Small intestine (tissue), 7 donors: ENCODE data around the gene KIRREL3. TPM values are rescaled to one million over a fixed set of nuclear protein-coding genes. Genes with fewer than 3 reads are reported as not detected.

Experiments
- DNase-seq, 2 donors: peaks; one replicate each; pipeline versions ENCODE4 v3.0.0 to v3.0.0-alpha.2; 2013
- FAIRE-seq: peaks from 2 replicates; lab custom pipeline; 2012; peaks lifted over from hg19 to GRCh38; lab: Jason Lieb, UNC
- H3K27ac ChIP-seq, 3 donors: one replicate each; pipeline ENCODE4 v1.5.1; 2013; ENCODE audit warnings: low read length in 2 of 3, mild to moderate bottlenecking in 2 of 3, control low read depth in 1 of 3, inconsistent platforms in 1 of 3, low read depth in 1 of 3, moderate library complexity in 1 of 3
- H3K27me3 ChIP-seq, 3 donors: one replicate each; pipeline ENCODE4 v1.6.1; 2013; ENCODE audit warnings: low read length in 3 of 3, inconsistent platforms in 1 of 3; ENCODE audit not compliant: control insufficient read depth in 3 of 3, insufficient read depth in 3 of 3
- H3K36me3 ChIP-seq, 3 donors: one replicate each; pipeline ENCODE4 v1.6.1; 2013; ENCODE audit warnings: low read length in 3 of 3, inconsistent platforms in 1 of 3, low read depth in 1 of 3, mild to moderate bottlenecking in 1 of 3, moderate library complexity in 1 of 3; ENCODE audit not compliant: control insufficient read depth in 3 of 3, insufficient read depth in 2 of 3
- H3K4me1 ChIP-seq, 3 donors: one replicate each; pipeline ENCODE4 v1.6.1; 2013; ENCODE audit warnings: low read length in 2 of 3, inconsistent platforms in 1 of 3, low read depth in 1 of 3, mild to moderate bottlenecking in 1 of 3, moderate library complexity in 1 of 3; ENCODE audit not compliant: control insufficient read depth in 3 of 3, insufficient read depth in 2 of 3
- H3K4me3 ChIP-seq, 3 donors: one replicate each; pipeline ENCODE4 v1.5.1; 2013; ENCODE audit warnings: low read length in 3 of 3, control low read depth in 1 of 3, inconsistent platforms in 1 of 3, low read depth in 1 of 3, mild to moderate bottlenecking in 1 of 3, moderate library complexity in 1 of 3
- H3K9me3 ChIP-seq, 2 donors: one replicate each; pipeline ENCODE4 v1.6.1; 2013; ENCODE audit warnings: low read depth in 1 of 2, low read length in 1 of 2; ENCODE audit not compliant: control insufficient read depth in 2 of 2, insufficient read depth in 1 of 2
- WGBS, 3 donors: extraction: QIAGEN DNeasy Blood & Tissue Kit; methylation state at CpG; one replicate each; pipeline ENCODE4 v1.1.7; 2013; 5-methylcytosine and 5-hydroxymethylcytosine counted together
- polyA plus RNA-seq, 4 donors: library from polyadenylated mRNA; stranded (reverse) in 3 of 4; unstranded in 1 of 4; fragments of 200-250 nt in 3 of 4; fragments of 120-200 nt in 1 of 4; gene quantifications; one replicate each; pipeline versions ENCODE4 v1.2.1 to v1.2.3, GENCODE V29; 2013
- donor health status: healthy with polysubstance abuse.
- donor health status: control.
- donor health status: control.
- donor health status: Bipolar disorder and iron deficiency.
- donor health status: healthy.

Gene KIRREL3
- polyA plus RNA-seq, 4 donors, result 0.18 to 0.61 TPM; not detected in 2

- FAIRE-seq, result no peak
- Histone ChIP-seq H3K27me3 (peaks cover 0 to 28% (median 0%) of the 10 kb centered on the region in 3 donors), H3K27ac (no peak overlapping the region), H3K9me3 (no peaks in the 10 kb centered on the region), H3K36me3 (no peaks in the 10 kb centered on the region), H3K4me1 (peaks cover 0 to 3% (median 0%) of the 10 kb centered on the region in 3 donors), H3K4me3 (no peak overlapping the region)
- DNase-seq, result no peak
- 51 to 64% (median 61%) methylated on average over 14 of the region's 14 CpGs for WGBS, 3 donors
These were observed 522.9 kb downstream of the KIRREL3 start for GRCh38 chr11:126477535-126478305.

DNA sequence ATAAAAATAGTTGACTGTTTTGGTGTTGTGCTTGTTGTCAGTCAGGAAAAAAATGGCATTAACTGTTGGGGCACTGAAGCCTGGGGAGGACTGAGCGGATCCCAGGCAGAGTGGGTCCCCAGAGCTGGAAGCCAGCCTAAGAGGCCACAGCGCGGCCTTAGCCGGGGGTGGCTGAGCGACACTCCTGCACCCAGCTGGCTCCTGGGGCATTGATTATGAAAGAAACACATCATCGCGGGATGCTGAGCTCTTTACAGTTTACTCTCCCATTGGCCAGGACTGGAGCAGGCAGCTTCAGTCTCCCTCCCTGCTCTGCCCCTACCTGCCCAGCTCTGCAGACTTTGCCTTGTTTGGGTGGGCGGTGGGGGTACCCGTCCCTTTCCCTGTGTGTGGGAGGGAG is 523.6 kb downstream of the KIRREL3 start:
- WGBS, 3 donors, result 53 to 73% (median 68%) methylated on average over 9 of the region's 9 CpGs

DNA sequence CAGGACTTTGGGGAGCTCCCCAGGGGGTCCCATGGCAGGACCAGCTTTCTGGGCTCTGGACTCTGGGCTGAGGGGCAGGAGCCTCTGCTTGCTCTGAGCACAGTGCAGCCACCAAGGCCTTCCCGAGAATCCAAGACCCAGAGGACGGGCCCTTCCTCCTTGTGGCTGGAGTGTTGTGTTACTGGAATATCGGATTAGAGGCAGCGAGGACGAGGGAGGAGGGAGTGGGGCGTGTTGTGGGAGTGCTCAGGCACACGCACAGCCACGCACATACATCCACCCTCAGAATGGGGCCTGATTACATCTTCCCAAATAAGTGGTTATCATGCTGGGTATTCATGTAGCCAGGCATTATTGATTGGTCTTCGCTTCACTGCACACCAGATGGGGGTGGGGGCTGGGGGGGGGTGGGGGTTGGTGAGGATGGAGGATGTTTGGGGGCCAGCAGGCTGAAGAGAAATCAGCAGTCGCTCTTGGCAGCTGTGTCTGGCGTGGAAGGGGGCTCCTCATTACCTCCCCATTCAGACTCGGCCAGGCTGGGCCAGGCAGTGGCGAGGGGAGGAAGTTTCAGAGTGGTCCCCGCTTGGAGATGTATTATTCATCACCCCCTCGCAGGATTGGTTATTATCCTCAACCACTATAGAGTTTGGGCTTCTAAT is 524.2 kb downstream of the KIRREL3 start:
- H3K9me3 ChIP-seq, result no peaks in the 10 kb centered on the region
- H3K4me1 ChIP-seq, result peaks cover 0 to 3% (median 0%) of the 10 kb centered on the region in 3 donors
- H3K36me3 ChIP-seq, result no peaks in the 10 kb centered on the region
- H3K27ac ChIP-seq, result no peak overlapping the region
- no peak for DNase-seq
- WGBS, 3 donors, result 51 to 71% (median 63%) methylated on average over 14 to 15 of the region's 15 CpGs
- FAIRE-seq, result no peak
- peaks cover 0 to 25% (median 0%) of the 10 kb centered on the region in 3 donors for H3K27me3 ChIP-seq
- no peak overlapping the region for H3K4me3 ChIP-seq

More for the DNA sequence above, 523.6 kb downstream of the KIRREL3 start:
- Histone ChIP-seq H3K4me3 (no peak overlapping the region), H3K9me3 (no peaks in the 10 kb centered on the region), H3K36me3 (no peaks in the 10 kb centered on the region), H3K4me1 (peaks cover 0 to 3% (median 0%) of the 10 kb centered on the region in 3 donors), H3K27me3 (peaks cover 0 to 25% (median 0%) of the 10 kb centered on the region in 3 donors), H3K27ac (no peak overlapping the region)
- FAIRE-seq (no peak), DNase-seq (no peak)

GRCh38 chr11:126475014-126475991 is 525.3 kb downstream of the KIRREL3 start:
- WGBS, 3 donors, result 63 to 70% (median 68%) methylated on average over 24 to 26 of the region's 26 CpGs
- peaks cover 0 to 25% (median 0%) of the 10 kb centered on the region in 3 donors for H3K27me3 ChIP-seq
- no peaks in the 10 kb centered on the region for H3K36me3 ChIP-seq
- H3K4me1 ChIP-seq, result peaks cover 0 to under 1% (median 0%) of the 10 kb centered on the region in 3 donors
- no peaks in the 10 kb centered on the region for H3K9me3 ChIP-seq
- H3K27ac ChIP-seq, result peak overlapping the region in 1 of 3 donors; percentile 28
- FAIRE-seq, result no peak
- no peak overlapping the region for H3K4me3 ChIP-seq
- DNase-seq, result no peak

GRCh38 chr11:126474220-126474619 is 526.4 kb downstream of the KIRREL3 start:
- H3K4me1 ChIP-seq, result no peaks in the 10 kb centered on the region
- FAIRE-seq (no peak), DNase-seq (no peak)
- no peak overlapping the region for H3K27ac ChIP-seq
- H3K27me3 ChIP-seq, result peaks cover 0 to 25% (median 0%) of the 10 kb centered on the region in 3 donors
- WGBS, 3 donors, result 48 to 77% (median 67%) methylated on average over 9 of the region's 9 CpGs
- no peaks in the 10 kb centered on the region for H3K9me3 ChIP-seq
- H3K36me3 ChIP-seq, result no peaks in the 10 kb centered on the region
- no peak overlapping the region for H3K4me3 ChIP-seq

DNA sequence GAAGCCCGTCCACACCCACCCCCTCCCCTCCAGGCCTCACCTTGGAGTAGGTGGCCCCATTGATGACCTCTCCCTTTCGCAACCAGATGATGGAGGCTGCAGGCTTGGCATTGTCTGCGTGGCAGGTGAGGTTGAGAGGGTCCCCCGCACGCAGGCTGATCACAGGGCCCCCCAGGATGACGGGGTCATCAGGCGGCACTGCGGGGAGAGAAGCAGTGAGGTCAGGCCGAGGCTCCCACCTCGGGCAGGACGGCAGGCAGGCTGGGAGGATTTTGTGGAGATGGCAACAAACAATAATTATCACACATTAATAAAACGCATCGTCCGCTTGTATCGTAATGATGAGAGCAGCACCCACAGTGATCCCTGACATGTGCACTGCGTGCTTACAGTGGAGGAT is 527.3 kb downstream of the KIRREL3 start:
- no peak for FAIRE-seq
- no peak overlapping the region for H3K4me3 ChIP-seq
- no peak overlapping the region for H3K27ac ChIP-seq
- WGBS, 3 donors, result 87 to 89% (median 87%) methylated on average over 16 of the region's 16 CpGs
- no peak for DNase-seq
- no peaks in the 10 kb centered on the region for H3K36me3 ChIP-seq
- no peaks in the 10 kb centered on the region for H3K4me1 ChIP-seq
- H3K9me3 ChIP-seq, result no peaks in the 10 kb centered on the region
- H3K27me3 ChIP-seq, result peaks cover 0 to 21% (median 0%) of the 10 kb centered on the region in 3 donors

DNA sequence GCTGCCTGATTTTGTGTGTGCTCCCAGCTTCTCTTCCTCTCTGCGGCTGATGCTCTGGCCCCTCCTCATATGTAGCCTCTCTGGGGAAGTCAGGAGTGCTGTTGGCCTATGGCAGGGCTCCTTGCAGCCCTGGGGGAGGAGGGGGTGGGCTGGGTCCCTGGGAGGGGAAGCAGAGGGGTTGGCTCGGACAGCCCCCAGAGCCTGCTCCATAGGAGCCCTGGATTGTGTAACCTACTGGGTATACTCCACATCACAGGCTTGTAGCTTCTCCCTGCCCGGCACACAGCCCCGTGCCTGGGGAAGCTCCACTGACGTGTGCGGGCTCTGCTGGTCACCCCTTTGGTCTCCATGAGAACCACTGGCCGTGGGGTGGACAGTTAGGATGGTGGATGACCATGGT is 531.3 kb downstream of the KIRREL3 start:
- Histone ChIP-seq H3K4me3 (no peak overlapping the region), H3K36me3 (no peaks in the 10 kb centered on the region), H3K4me1 (no peaks in the 10 kb centered on the region), H3K27me3 (peaks cover 0 to 11% (median 0%) of the 10 kb centered on the region in 3 donors), H3K9me3 (peaks cover 0 to 3% of the 10 kb centered on the region in 2 donors), H3K27ac (no peak overlapping the region)
- no peak for FAIRE-seq
- no peak for DNase-seq
- WGBS, 3 donors, result 76 to 88% (median 81%) methylated on average over 7 of the region's 7 CpGs

DNA sequence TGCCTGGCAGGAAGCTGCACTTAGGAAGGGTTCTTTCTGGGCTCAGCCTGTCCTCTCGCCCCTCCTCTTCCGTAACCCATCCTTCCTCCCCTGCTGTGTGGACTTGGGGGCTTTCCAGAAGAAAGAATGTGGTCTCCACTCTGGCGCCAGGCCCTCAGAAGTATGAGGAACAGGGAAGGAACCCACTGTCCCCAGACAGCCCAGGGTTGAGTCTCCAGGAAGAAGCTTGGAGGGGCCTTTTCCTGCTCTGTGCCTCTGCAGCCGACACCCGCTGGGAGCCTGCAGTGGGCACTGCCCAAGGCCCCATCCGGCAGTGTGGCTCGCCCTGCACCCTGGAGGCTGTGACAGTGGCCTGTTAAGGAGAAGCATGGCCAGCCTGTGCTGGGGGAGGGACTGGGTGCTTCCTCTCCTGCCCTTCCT is 532.5 kb downstream of the KIRREL3 start:
- Histone ChIP-seq H3K36me3 (no peaks in the 10 kb centered on the region), H3K27me3 (peaks cover 0 to 16% (median 0%) of the 10 kb centered on the region in 3 donors), H3K27ac (no peak overlapping the region), H3K4me1 (no peaks in the 10 kb centered on the region), H3K4me3 (no peak overlapping the region), H3K9me3 (peaks cover 0 to 3% of the 10 kb centered on the region in 2 donors)
- WGBS, 3 donors, result 56 to 68% (median 62%) methylated on average over 7 of the region's 7 CpGs
- DNase-seq, result no peak
- no peak for FAIRE-seq
